ENCODE results near the gene NEK2.
"Not testable (repeated sequence)": the region's sequence is repeated elsewhere in the genome, so short reads cannot be mapped to it uniquely, and the experiment has no call there.

- TF ChIP-seq EZH2phosphoT487 (conservative IDR thresholded peaks at IDR 0.05; ENCODE audit: low read length); CTCF (IDR thresholded peaks at IDR 0.05; ENCODE audit: insufficient read depth, low read length, poor library complexity, severe bottlenecking): not testable (repeated sequence)
Observed at GRCh38 chr1:211645601-211646000, 29.8 kb downstream of the NEK2 start.

Measured in SU-DHL-6 (cell line).